HCT116 (cell line): ENCODE measurements around the gene GNPTAB. TPM values are rescaled to one million over a fixed set of nuclear protein-coding genes. Genes with fewer than 3 reads are reported as not detected.

ENCODE experiments used
- ATAC-seq: fragments of 200-7000 bp; cut with Tn5 transposase; 2 replicates; pipeline ENCODE4 v1.9.1; 2020; ENCODE audit warnings: mild to moderate bottlenecking, moderate library complexity
- BruUV-seq: library from RNA; stranded (reverse); fragments of 400-500 nt; replicated peaks from 2 replicates; lab custom pipeline; 2021; lab: Mats Ljungman, UMichigan
- CTCF ChIA-PET: fragments of 300-600 bp; sonication (Branson Sonifier 250); formaldehyde crosslinking; loops from one replicate; lab custom pipeline; 2021; ENCODE audit warnings: antibody characterized with exemption; lab: Charles Lee
- POLR2A ChIA-PET: fragments of 300-600, 350-600 bp; sonication (Branson Sonifier 250); formaldehyde crosslinking; loops from one replicate; lab custom pipeline; 2021; ENCODE audit warnings: antibody characterized with exemption; lab: Charles Lee
- RAD21 ChIA-PET, 2 experiments: fragments of 300-600 bp; sonication (Branson Sonifier 250); formaldehyde crosslinking; loops; one replicate each; lab custom pipeline; 2023; ENCODE audit warnings: low total read pairs in 2 of 2; ENCODE audit not compliant: uncharacterized antibody in 2 of 2, unreplicated experiment in 2 of 2, low non-redundant PET in 1 of 2; lab: Charles Lee
- DNase-seq: peaks from one replicate; pipeline ENCODE4 v3.0.0-alpha.2; 2010; ENCODE audit warnings: low read depth, low spot score
- H2AFZ ChIP-seq: fragments of 200-600 bp; shearing (Covaris generic), sonication (generic); 2 replicates; pipeline ENCODE4 v1.6.1; 2017; ENCODE audit warnings: low read depth, mixed run types, mixed read lengths, antibody characterized with exemption, low read length; ENCODE audit not compliant: poor library complexity, severe bottlenecking
- H3K27ac ChIP-seq: 2 replicates; pipeline ENCODE4 v1.5.1; 2012; ENCODE audit warnings: low read depth, low read length
- H3K27me3 ChIP-seq: fragments of 200-600 bp; sonication (generic); 2 replicates; pipeline ENCODE4 v1.6.1; 2016; ENCODE audit warnings: mixed run types, low read length, mixed read lengths; ENCODE audit not compliant: insufficient read depth
- H3K36me3 ChIP-seq, 2 experiments: fragments of 200-500 bp in 1 of 2; fragments of 200-600 bp in 1 of 2; sonication (Bioruptor generic) in 1 of 2; sonication (generic) in 1 of 2; 2 replicates each; pipeline versions ENCODE4 v1.5.1 to v1.6.1; 2014 to 2016; ENCODE audit warnings: low read length in 2 of 2, inconsistent platforms in 1 of 2, mixed read lengths in 1 of 2, mixed run types in 1 of 2; ENCODE audit not compliant: insufficient read depth in 2 of 2, control insufficient read depth in 1 of 2
- H3K4me1 ChIP-seq, 2 experiments: fragments of 200-600 bp in 1 of 2; sonication (generic) in 1 of 2; 2 replicates each; pipeline versions ENCODE4 v1.5.1 to v1.6.1; 2012 to 2017; ENCODE audit warnings: low read length in 2 of 2, inconsistent platforms in 1 of 2, mild to moderate bottlenecking in 1 of 2, mixed read lengths in 1 of 2, mixed run types in 1 of 2, moderate library complexity in 1 of 2; ENCODE audit not compliant: insufficient read depth in 2 of 2, control insufficient read depth in 1 of 2
- H3K4me2 ChIP-seq: fragments of 200-600 bp; sonication (generic); 2 replicates; pipeline ENCODE4 v1.6.1; 2017; ENCODE audit warnings: mixed run types, low read length, mixed read lengths
- H3K4me3 ChIP-seq, 2 experiments: fragments of 200-600 bp in 1 of 2; sonication (generic) in 1 of 2; replicated peaks in 1 of 2; 2 replicates each; pipeline ENCODE4 v1.5.1; 2011 to 2016; ENCODE audit warnings: low read length in 2 of 2, control low read depth in 1 of 2, low read depth in 1 of 2, mild to moderate bottlenecking in 1 of 2, mixed read lengths in 1 of 2, mixed run types in 1 of 2
- H3K79me2 ChIP-seq: fragments of 200-600 bp; sonication (generic); 2 replicates; pipeline ENCODE4 v1.6.1; 2017; ENCODE audit warnings: mild to moderate bottlenecking, mixed run types, low read length, moderate library complexity, mixed read lengths; ENCODE audit not compliant: insufficient read depth
- H3K9ac ChIP-seq: fragments of 200-600 bp; sonication (generic); 2 replicates; pipeline ENCODE4 v1.6.1; 2016; ENCODE audit warnings: low read length, mixed read lengths
- H3K9me2 ChIP-seq: fragments of 200-600 bp; sonication (generic), shearing (Covaris generic); 2 replicates; pipeline ENCODE4 v1.6.1; 2017; ENCODE audit warnings: mixed run types, mild to moderate bottlenecking, moderate library complexity; ENCODE audit not compliant: insufficient read depth
- H3K9me3 ChIP-seq, 2 experiments: fragments of 200-500 bp in 1 of 2; fragments of 200-600 bp in 1 of 2; sonication (Bioruptor generic) in 1 of 2; sonication (generic) in 1 of 2; 2 replicates each; pipeline ENCODE4 v1.6.1; 2014 to 2017; ENCODE audit warnings: low read length in 2 of 2, mixed read lengths in 2 of 2, inconsistent platforms in 1 of 2, low read depth in 1 of 2, mild to moderate bottlenecking in 1 of 2, mixed run types in 1 of 2, moderate library complexity in 1 of 2; ENCODE audit not compliant: control insufficient read depth in 1 of 2, insufficient read depth in 1 of 2
- H4K20me1 ChIP-seq: fragments of 200-600 bp; sonication (generic), shearing (Covaris generic); 2 replicates; pipeline ENCODE4 v1.6.1; 2017; ENCODE audit warnings: mixed run types, mild to moderate bottlenecking, moderate library complexity; ENCODE audit not compliant: insufficient read depth
- CEBPB ChIP-seq: IDR thresholded peaks from 2 replicates; pipeline ENCODE4 v1.6.1; 2012; ENCODE audit warnings: low read depth
- EZH2 ChIP-seq: fragments of 200-600 bp; sonication (generic); IDR thresholded peaks from 2 replicates; pipeline ENCODE4 v1.6.1; 2017; ENCODE audit warnings: antibody characterized with exemption, mixed run types
- JUND ChIP-seq: IDR thresholded peaks from 2 replicates; pipeline ENCODE4 v1.6.1; 2012
- POLR2AphosphoS5 ChIP-seq: IDR thresholded peaks from 2 replicates; pipeline ENCODE4 v1.6.1; 2011; ENCODE audit warnings: mild to moderate bottlenecking, low read depth, low read length, moderate library complexity
- RAD21 ChIP-seq: IDR thresholded peaks from 2 replicates; pipeline ENCODE4 v1.6.1; 2012; ENCODE audit warnings: low read depth, mild to moderate bottlenecking
- SIN3A ChIP-seq: IDR thresholded peaks from 2 replicates; pipeline ENCODE4 v1.6.1; 2012; ENCODE audit warnings: low read depth
- SP1 ChIP-seq: IDR thresholded peaks from 2 replicates; pipeline ENCODE4 v1.6.1; 2012; ENCODE audit warnings: low read depth
- TCF7L2 ChIP-seq: IDR thresholded peaks from 2 replicates; pipeline ENCODE4 v1.7.0; 2011; ENCODE audit warnings: borderline replicate concordance, inconsistent platforms; ENCODE audit not compliant: insufficient read depth, insufficient read length; ENCODE audit errors: extremely low read depth
- YY1 ChIP-seq: IDR thresholded peaks from 2 replicates; pipeline ENCODE4 v1.6.1; 2011; ENCODE audit warnings: low read length, low read depth, moderate library complexity, mild to moderate bottlenecking; ENCODE audit not compliant: insufficient replicate concordance; ENCODE audit errors: extremely low read depth
- ZFX ChIP-seq: fragments of 450-650 bp; IDR thresholded peaks from 2 replicates; pipeline ENCODE4 v1.6.1; 2017
- ZNF274 ChIP-seq: fragments of 200-500 bp; sonication (Bioruptor generic); IDR thresholded peaks from 2 replicates; pipeline ENCODE4 v1.6.1; 2014; ENCODE audit warnings: mild to moderate bottlenecking, low read depth, low read length, inconsistent platforms
- intact Hi-C: fragments of 100-400 bp; cut with micrococcal nuclease; formaldehyde crosslinking; loops from 2 replicates; pipeline ENCODE4 v1.10.0; 2022
- total RNA-seq: library from RNA; stranded (reverse); gene quantifications from one replicate; pipeline ENCODE4 v1.2.1, GENCODE V29; 2021; ENCODE audit not compliant: unreplicated experiment
- TF ChIP-seq, protein P1 (sequence below): IDR thresholded peaks from 2 replicates; pipeline ENCODE4 v1.6.1; 2011; ENCODE audit warnings: mild to moderate bottlenecking, low read length, moderate library complexity; ENCODE audit not compliant: insufficient replicate concordance; ENCODE audit errors: extremely low read depth
- TF ChIP-seq, protein P2 (sequence below): IDR thresholded peaks from 2 replicates; pipeline ENCODE4 v1.6.1; 2012
- TF ChIP-seq, protein P3 (sequence below), 3 experiments: fragments of 200-600 bp in 1 of 3; sonication (generic) in 1 of 3; IDR thresholded peaks in 2 of 3; conservative IDR thresholded peaks in 1 of 3; 2 replicates each; pipeline ENCODE4 v1.5.1; 2012 to 2017; ENCODE audit warnings: low read depth in 2 of 3, low read length in 2 of 3, antibody characterized with exemption in 1 of 3, borderline replicate concordance in 1 of 3, control low read depth in 1 of 3, mild to moderate bottlenecking in 1 of 3, mixed read lengths in 1 of 3, mixed run types in 1 of 3, moderate library complexity in 1 of 3; ENCODE audit not compliant: insufficient read depth in 1 of 3

The GNPTAB gene
- total RNA-seq, 1 experiment from 2014 or later: 41.4 TPM

DNA sequence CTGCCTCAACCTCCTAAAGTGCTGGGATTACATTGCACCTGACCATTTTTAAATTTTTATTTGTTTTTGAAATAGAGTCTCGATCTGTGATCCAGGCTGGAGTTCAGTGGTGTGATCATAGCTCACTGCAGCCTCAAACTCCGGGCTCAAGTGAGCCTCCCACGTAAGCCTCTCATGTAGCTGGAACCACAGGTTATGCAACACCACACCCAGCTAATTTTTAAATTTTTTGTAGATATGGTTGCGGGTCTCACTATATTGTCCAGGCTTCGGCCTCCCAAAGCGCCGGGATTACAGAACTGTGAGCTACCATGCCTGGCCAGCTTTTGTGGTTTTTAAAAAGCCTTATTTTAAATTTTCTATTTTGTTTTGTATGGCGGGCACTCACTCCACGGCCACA, 44.4 kb upstream of the GNPTAB start:
- no TSS peak for BruUV-seq
- H3K9me2 ChIP-seq: no peaks in the 10 kb centered on the region
- intact Hi-C loops: no loop called here
- H3K4me2 ChIP-seq: no peak overlapping the region
- no peak overlapping the region for H2AFZ ChIP-seq
- H3K4me3 ChIP-seq: no peak overlapping the region
- DNase-seq: no peak
- POLR2A ChIA-PET: no interaction called here
- no peak overlapping the region for H3K9ac ChIP-seq
- ATAC-seq: no peak
- no peaks in the 10 kb centered on the region for H3K79me2 ChIP-seq
- H3K4me1 ChIP-seq: peaks cover 6 to 19% of the 10 kb centered on the region in 2 experiments; a peak in 3 of 4 replicates
- H3K27me3 ChIP-seq: no peaks in the 10 kb centered on the region
- RAD21 ChIA-PET: no interaction called here
- TF ChIP-seq POLR2AphosphoS5 (no peak), SP1 (no peak), CEBPB (no peak), ZFX (no peak), EZH2 (no peak), JUND (no peak), YY1 (no peak), ZNF274 (no peak), SIN3A (no peak), RAD21 (no peak), TCF7L2 (no peak)
- TF ChIP-seq, protein P1, sequence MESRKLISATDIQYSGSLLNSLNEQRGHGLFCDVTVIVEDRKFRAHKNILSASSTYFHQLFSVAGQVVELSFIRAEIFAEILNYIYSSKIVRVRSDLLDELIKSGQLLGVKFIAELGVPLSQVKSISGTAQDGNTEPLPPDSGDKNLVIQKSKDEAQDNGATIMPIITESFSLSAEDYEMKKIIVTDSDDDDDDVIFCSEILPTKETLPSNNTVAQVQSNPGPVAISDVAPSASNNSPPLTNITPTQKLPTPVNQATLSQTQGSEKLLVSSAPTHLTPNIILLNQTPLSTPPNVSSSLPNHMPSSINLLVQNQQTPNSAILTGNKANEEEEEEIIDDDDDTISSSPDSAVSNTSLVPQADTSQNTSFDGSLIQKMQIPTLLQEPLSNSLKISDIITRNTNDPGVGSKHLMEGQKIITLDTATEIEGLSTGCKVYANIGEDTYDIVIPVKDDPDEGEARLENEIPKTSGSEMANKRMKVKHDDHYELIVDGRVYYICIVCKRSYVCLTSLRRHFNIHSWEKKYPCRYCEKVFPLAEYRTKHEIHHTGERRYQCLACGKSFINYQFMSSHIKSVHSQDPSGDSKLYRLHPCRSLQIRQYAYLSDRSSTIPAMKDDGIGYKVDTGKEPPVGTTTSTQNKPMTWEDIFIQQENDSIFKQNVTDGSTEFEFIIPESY: no peak
- TF ChIP-seq, protein P2, sequence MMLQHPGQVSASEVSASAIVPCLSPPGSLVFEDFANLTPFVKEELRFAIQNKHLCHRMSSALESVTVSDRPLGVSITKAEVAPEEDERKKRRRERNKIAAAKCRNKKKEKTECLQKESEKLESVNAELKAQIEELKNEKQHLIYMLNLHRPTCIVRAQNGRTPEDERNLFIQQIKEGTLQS: no peak
- TF ChIP-seq, protein P3, sequence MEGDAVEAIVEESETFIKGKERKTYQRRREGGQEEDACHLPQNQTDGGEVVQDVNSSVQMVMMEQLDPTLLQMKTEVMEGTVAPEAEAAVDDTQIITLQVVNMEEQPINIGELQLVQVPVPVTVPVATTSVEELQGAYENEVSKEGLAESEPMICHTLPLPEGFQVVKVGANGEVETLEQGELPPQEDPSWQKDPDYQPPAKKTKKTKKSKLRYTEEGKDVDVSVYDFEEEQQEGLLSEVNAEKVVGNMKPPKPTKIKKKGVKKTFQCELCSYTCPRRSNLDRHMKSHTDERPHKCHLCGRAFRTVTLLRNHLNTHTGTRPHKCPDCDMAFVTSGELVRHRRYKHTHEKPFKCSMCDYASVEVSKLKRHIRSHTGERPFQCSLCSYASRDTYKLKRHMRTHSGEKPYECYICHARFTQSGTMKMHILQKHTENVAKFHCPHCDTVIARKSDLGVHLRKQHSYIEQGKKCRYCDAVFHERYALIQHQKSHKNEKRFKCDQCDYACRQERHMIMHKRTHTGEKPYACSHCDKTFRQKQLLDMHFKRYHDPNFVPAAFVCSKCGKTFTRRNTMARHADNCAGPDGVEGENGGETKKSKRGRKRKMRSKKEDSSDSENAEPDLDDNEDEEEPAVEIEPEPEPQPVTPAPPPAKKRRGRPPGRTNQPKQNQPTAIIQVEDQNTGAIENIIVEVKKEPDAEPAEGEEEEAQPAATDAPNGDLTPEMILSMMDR (IDR thresholded peaks at IDR 0.05 in 2 of 3, conservative IDR thresholded peaks at IDR 0.05 in 1 of 3; ENCODE audit: borderline replicate concordance in 1 of 3, insufficient read depth in 1 of 3, low read depth in 2 of 3, low read length in 2 of 3): no peak
- no peak overlapping the region for H3K27ac ChIP-seq
- CTCF ChIA-PET: no interaction called here
- no peaks in the 10 kb centered on the region for H4K20me1 ChIP-seq
- no peaks in the 10 kb centered on the region for H3K36me3 ChIP-seq
- no peaks in the 10 kb centered on the region for H3K9me3 ChIP-seq
